Testis (tissue), 3 donors: ENCODE data around the gene SPATA2. TPM values are rescaled to one million over a fixed set of nuclear protein-coding genes. Genes with fewer than 3 reads are reported as not detected.

Source experiments
- DNase-seq: peaks from one replicate; pipeline ENCODE4 v3.0.0-alpha.2; 2019
- H3K27ac ChIP-seq, 2 donors: fragments of 200-600 bp; sonication (generic); one replicate each; pipeline ENCODE4 v1.5.1; 2019
- H3K27me3 ChIP-seq: fragments of 200-600 bp; sonication (generic); one replicate; pipeline ENCODE4 v1.5.1; 2019
- H3K36me3 ChIP-seq: fragments of 200-600 bp; sonication (generic); one replicate; pipeline ENCODE4 v1.5.1; 2017; ENCODE audit warnings: low read depth; ENCODE audit errors: missing control alignments
- H3K4me1 ChIP-seq: fragments of 200-600 bp; sonication (generic); one replicate; pipeline ENCODE4 v1.5.1; 2019
- H3K4me3 ChIP-seq, 2 donors: fragments of 200-600 bp; sonication (generic); one replicate each; pipeline ENCODE4 v1.5.1; 2017 to 2019
- H3K9me3 ChIP-seq: fragments of 200-600 bp; sonication (generic); one replicate; pipeline ENCODE4 v1.5.1; 2017
- CTCF ChIP-seq, 3 experiments: fragments of 450-650 bp in 2 of 3; fragments of 200-600 bp in 1 of 3; sonication (generic) in 1 of 3; IDR thresholded peaks; one replicate each; pipeline ENCODE4 v1.5.1; 2016 to 2019; ENCODE audit warnings: antibody characterized with exemption in 3 of 3, mild to moderate bottlenecking in 2 of 3, moderate library complexity in 1 of 3
- POLR2A ChIP-seq: fragments of 450-650 bp; IDR thresholded peaks from one replicate; pipeline ENCODE4 v1.6.1; 2017; ENCODE audit warnings: antibody characterized with exemption, mild to moderate bottlenecking, moderate library complexity
- WGBS, 2 donors: methylation state at CpG; one replicate each; pipeline ENCODE4 v1.1.5; 2018; 5-methylcytosine and 5-hydroxymethylcytosine counted together
- intact Hi-C: fragments of 100-400 bp; cut with DNase I; formaldehyde crosslinking; loops from one replicate; pipeline ENCODE4 v1.15.1; 2023; ENCODE audit warnings: low total_unique reads
- polyA plus RNA-seq: library from polyadenylated mRNA; stranded (reverse); fragments of 350-450 nt; fragmentation: Illumina TruSeq; extraction: RNeasy Lipid Tissue Mini Kit (QIAGEN cat#74804); gene quantifications from one replicate; pipeline ENCODE4 v1.2.3, GENCODE V29; 2014; ENCODE audit warnings: low read depth, low replicate concordance; ENCODE audit not compliant: insufficient read depth
- total RNA-seq, 2 donors: library from RNA; depleted of rRNA; stranded (reverse); fragments of >200 nt; gene quantifications; one replicate each; pipeline ENCODE4 v1.2.3, GENCODE V29; 2016

Gene SPATA2
- total and polyA plus RNA-seq, 3 donors from 2014 or later: 21.9 to 30.7 (median 26.0) TPM

- H3K36me3 ChIP-seq: no peaks in the 10 kb centered on the region
These were observed 26.9 kb downstream of the SPATA2 start for GRCh38 chr20:49888212-49889000.

GRCh38 chr20:49887251-49888211, 27.8 kb downstream of the SPATA2 start:
- no peaks in the 10 kb centered on the region for H3K9me3 ChIP-seq
- intact Hi-C loops: no loop called here
- peak overlapping the region; percentile 84 to 89 for H3K27ac ChIP-seq
- H3K27me3 ChIP-seq: no peaks in the 10 kb centered on the region
- TF ChIP-seq POLR2A: no peak
- no peak for TF ChIP-seq CTCF (IDR thresholded peaks at IDR 0.05)
- H3K4me1 ChIP-seq: peaks cover 51% of the 10 kb centered on the region
- H3K4me3 ChIP-seq: no peak overlapping the region
- 77 to 78% methylated on average over 21 to 31 of the region's 32 CpGs for WGBS, 2 donors
- H3K36me3 ChIP-seq: no peaks in the 10 kb centered on the region
- DNase-seq: peak; percentile 77

More at GRCh38 chr20:49888212-49889000, 26.9 kb downstream of the SPATA2 start:
- WGBS, 2 donors: 56 to 61% methylated on average over 13 to 18 of the region's 18 CpGs
- H3K27me3 ChIP-seq: no peaks in the 10 kb centered on the region
- intact Hi-C loops: no loop called here
- DNase-seq: peak; percentile 86
- no peak for TF ChIP-seq POLR2A
- peak; percentile 70 to 78 (median 75) for TF ChIP-seq CTCF (IDR thresholded peaks at IDR 0.05)
- peaks cover 60% of the 10 kb centered on the region for H3K4me1 ChIP-seq
- no peak overlapping the region for H3K4me3 ChIP-seq
- no peaks in the 10 kb centered on the region for H3K9me3 ChIP-seq
- H3K27ac ChIP-seq: peak overlapping the region; percentile 84 to 89

GRCh38 chr20:49886571-49887213, 28.6 kb downstream of the SPATA2 start:
- 77 to 82% methylated on average over 14 to 30 of the region's 30 CpGs for WGBS, 2 donors
- no peak for DNase-seq
- Histone ChIP-seq H3K4me1 (peaks cover 46% of the 10 kb centered on the region), H3K9me3 (no peaks in the 10 kb centered on the region), H3K4me3 (no peak overlapping the region), H3K27me3 (no peaks in the 10 kb centered on the region), H3K36me3 (no peaks in the 10 kb centered on the region), H3K27ac (peak overlapping the region; percentile 84 to 89)
- intact Hi-C loops: no loop called here
- TF ChIP-seq POLR2A (no peak), CTCF (IDR thresholded peaks at IDR 0.05) (no peak)

- intact Hi-C loops: no loop called here
- no peak for DNase-seq
These were observed 29.6 kb downstream of the SPATA2 start for GRCh38 chr20:49885558-49886332.

More at GRCh38 chr20:49885558-49886332, 29.6 kb downstream of the SPATA2 start:
- H3K36me3 ChIP-seq: no peaks in the 10 kb centered on the region
- H3K27me3 ChIP-seq: no peaks in the 10 kb centered on the region
- TF ChIP-seq CTCF (IDR thresholded peaks at IDR 0.05) (no peak), POLR2A (no peak)
- H3K27ac ChIP-seq: peak overlapping the region in 1 of 2 donors; percentile 84
- peaks cover 42% of the 10 kb centered on the region for H3K4me1 ChIP-seq
- no peaks in the 10 kb centered on the region for H3K9me3 ChIP-seq
- WGBS, 2 donors: 93% methylated on average over 14 to 16 of the region's 16 CpGs
- no peak overlapping the region for H3K4me3 ChIP-seq
